ENCODE data around the gene KIAA0930.

GRCh38 chr22:45212992-45213751 lies 27.5 kb downstream of the KIAA0930 start:
- TF ChIP-seq CTCF (IDR thresholded peaks at IDR 0.05) = no peak
- TF ChIP-seq EP300 (IDR thresholded peaks at IDR 0.05) = peak in 1 of 2 donors; percentile 11
